Left ventricle myocardium inferior (tissue), 1 donor: ENCODE measurements around the gene SHC2. TPM values are rescaled to one million over a fixed set of nuclear protein-coding genes. Genes with fewer than 3 reads are reported as not detected.

Experiments
- DNase-seq: peaks from one replicate; pipeline ENCODE4 v3.0.0-alpha.2; 2020
- H3K27ac ChIP-seq: fragments of 200-600 bp; replicated peaks from 2 replicates; pipeline ENCODE4 v1.8.0; 2021
- H3K27me3 ChIP-seq: fragments of 200-600 bp; 2 replicates; pipeline ENCODE4 v1.8.0; 2021; ENCODE audit warnings: low read depth
- H3K36me3 ChIP-seq: fragments of 200-600 bp; 2 replicates; pipeline ENCODE4 v1.8.0; 2021
- H3K4me1 ChIP-seq: fragments of 200-600 bp; 2 replicates; pipeline ENCODE4 v1.8.0; 2021
- H3K4me3 ChIP-seq: fragments of 200-600 bp; 2 replicates; pipeline ENCODE4 v1.8.0; 2021; ENCODE audit warnings: mild to moderate bottlenecking, moderate library complexity
- H3K9me3 ChIP-seq: fragments of 200-600 bp; replicated peaks from 2 replicates; pipeline ENCODE4 v1.8.0; 2021
- intact Hi-C: fragments of 100-400 bp; cut with micrococcal nuclease; formaldehyde crosslinking; loops from one replicate; pipeline ENCODE4 v1.11.0; 2022
- total RNA-seq: library from RNA; stranded (reverse); fragmentation: NEBNext Ultra II Directional; extraction: Animal tissue kit (Norgen Biotek cat#: 25700); gene quantifications from one replicate; pipeline ENCODE4 v1.2.1, GENCODE V29; 2021
- TF ChIP-seq, protein P1 (sequence below): fragments of 200-600 bp; IDR thresholded peaks from 2 replicates; pipeline ENCODE4 v1.8.0; 2021; ENCODE audit warnings: antibody characterized with exemption, mild to moderate bottlenecking, borderline replicate concordance
- donor health status: DM: no; HTN: yes; CAD: no; lungs with severe emphysema.

The SHC2 gene
- total RNA-seq, 1 donor from 2014 or later: 11.3 TPM

- H3K36me3 ChIP-seq: no peaks in the 10 kb centered on the region
- H3K4me1 ChIP-seq: peaks cover 22% of the 10 kb centered on the region
- intact Hi-C loops: no loop called here
- H3K27ac ChIP-seq: peak overlapping the region; percentile 61
- peak overlapping the region; percentile 76 for H3K4me3 ChIP-seq
- TF ChIP-seq, protein P1, sequence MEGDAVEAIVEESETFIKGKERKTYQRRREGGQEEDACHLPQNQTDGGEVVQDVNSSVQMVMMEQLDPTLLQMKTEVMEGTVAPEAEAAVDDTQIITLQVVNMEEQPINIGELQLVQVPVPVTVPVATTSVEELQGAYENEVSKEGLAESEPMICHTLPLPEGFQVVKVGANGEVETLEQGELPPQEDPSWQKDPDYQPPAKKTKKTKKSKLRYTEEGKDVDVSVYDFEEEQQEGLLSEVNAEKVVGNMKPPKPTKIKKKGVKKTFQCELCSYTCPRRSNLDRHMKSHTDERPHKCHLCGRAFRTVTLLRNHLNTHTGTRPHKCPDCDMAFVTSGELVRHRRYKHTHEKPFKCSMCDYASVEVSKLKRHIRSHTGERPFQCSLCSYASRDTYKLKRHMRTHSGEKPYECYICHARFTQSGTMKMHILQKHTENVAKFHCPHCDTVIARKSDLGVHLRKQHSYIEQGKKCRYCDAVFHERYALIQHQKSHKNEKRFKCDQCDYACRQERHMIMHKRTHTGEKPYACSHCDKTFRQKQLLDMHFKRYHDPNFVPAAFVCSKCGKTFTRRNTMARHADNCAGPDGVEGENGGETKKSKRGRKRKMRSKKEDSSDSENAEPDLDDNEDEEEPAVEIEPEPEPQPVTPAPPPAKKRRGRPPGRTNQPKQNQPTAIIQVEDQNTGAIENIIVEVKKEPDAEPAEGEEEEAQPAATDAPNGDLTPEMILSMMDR: no peak
- peak; percentile 33 for DNase-seq
- H3K9me3 ChIP-seq: no peaks in the 10 kb centered on the region
- no peaks in the 10 kb centered on the region for H3K27me3 ChIP-seq
These were observed 1.1 kb upstream of the SHC2 start for GRCh38 chr19:461721-462551.

GRCh38 chr19:459724-460511, 915 bp downstream of the SHC2 start:
- peaks cover 22% of the 10 kb centered on the region for H3K4me1 ChIP-seq
- peak overlapping the region; percentile 88 for H3K27ac ChIP-seq
- peak; percentile 76 for DNase-seq
- peak overlapping the region; percentile 76 for H3K4me3 ChIP-seq
- H3K27me3 ChIP-seq: no peaks in the 10 kb centered on the region
- intact Hi-C loops: no loop called here
- H3K9me3 ChIP-seq: no peaks in the 10 kb centered on the region
- H3K36me3 ChIP-seq: peaks cover 4% of the 10 kb centered on the region
- TF ChIP-seq, protein P1: no peak

DNA sequence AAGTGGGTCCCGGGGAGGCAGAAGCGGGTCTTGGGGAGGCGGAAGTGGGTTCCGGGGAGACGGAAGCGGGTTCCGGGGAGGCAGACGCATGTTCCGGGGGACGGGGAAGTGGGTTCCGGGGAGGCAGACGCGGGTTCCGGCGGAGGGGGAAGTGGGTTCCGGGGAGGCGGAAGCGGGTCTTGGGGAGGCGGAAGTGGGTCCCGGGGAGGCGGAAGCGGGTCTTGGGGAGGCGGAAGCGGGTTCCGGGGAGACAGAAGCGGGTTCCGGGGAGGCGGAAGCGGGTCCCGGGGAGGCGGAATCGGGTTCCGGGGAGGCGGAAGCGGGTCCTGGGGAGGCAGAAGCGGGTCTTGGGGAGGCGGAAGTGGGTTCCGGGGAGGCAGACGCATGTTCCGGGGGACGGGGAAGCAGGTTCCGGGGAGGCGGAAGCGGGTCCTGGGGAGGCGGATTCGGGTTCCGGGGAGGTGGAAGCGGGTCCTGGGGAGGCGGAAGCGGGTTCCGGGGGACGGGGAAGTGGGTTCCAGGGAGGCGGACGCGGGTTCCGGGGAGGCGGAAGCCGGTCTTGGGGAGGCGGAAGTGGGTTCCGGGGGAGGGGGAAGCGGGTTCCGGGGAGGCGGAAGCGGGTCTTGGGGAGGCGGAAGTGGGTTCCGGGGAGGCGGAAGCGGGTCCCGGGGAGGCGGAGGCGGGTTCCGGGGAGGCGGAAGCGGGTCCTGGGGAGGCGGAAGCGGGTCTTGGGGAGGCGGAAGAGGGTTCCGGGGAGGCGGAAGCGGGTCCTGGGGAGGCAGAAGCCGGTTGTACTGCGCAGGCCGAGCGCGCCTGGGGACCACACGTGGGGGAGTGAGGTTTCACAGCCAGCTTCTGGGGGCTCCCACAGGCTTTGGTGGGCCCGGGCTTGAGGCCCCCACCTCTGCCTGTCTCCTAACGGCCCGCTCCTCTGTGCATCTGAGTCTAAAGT, 2.5 kb downstream of the SHC2 start:
- no peaks in the 10 kb centered on the region for H3K9me3 ChIP-seq
- TF ChIP-seq, protein P1: no peak
- H3K27ac ChIP-seq: no peak overlapping the region
- DNase-seq: no peak
- H3K4me1 ChIP-seq: peaks cover 22% of the 10 kb centered on the region
- H3K36me3 ChIP-seq: peaks cover 10% of the 10 kb centered on the region
- no peaks in the 10 kb centered on the region for H3K27me3 ChIP-seq
- intact Hi-C loops: no loop called here
- H3K4me3 ChIP-seq: no peak overlapping the region

- TF ChIP-seq, protein P1: no peak
- Histone ChIP-seq H3K4me3 (no peak overlapping the region), H3K27me3 (no peaks in the 10 kb centered on the region), H3K9me3 (no peaks in the 10 kb centered on the region), H3K36me3 (peaks cover 10% of the 10 kb centered on the region), H3K27ac (no peak overlapping the region), H3K4me1 (peaks cover 22% of the 10 kb centered on the region)
- no peak for DNase-seq
- intact Hi-C loops: no loop called here
These were observed 3.2 kb downstream of the SHC2 start for GRCh38 chr19:457636-458035.
